HEK293 (cell line): ENCODE measurements around the gene CASP10.

Experiments
- MYNN ChIP-seq: fragments of 450-650 bp; formaldehyde crosslinking; IDR thresholded peaks from 2 replicates; pipeline ENCODE4 v1.5.1; 2016; ENCODE audit warnings: missing biosample characterization, missing genetic modification characterization, borderline replicate concordance
- REPIN1 ChIP-seq: fragments of 450-650 bp; formaldehyde crosslinking; IDR thresholded peaks from 2 replicates; pipeline ENCODE4 v1.5.1; 2017; ENCODE audit warnings: missing biosample characterization, missing genetic modification characterization, low read depth
- SETDB1 ChIP-seq: IDR thresholded peaks from one replicate; pipeline ENCODE4 v1.6.1; 2017; ENCODE audit warnings: mild to moderate bottlenecking, low read length, moderate library complexity, mixed read lengths; ENCODE audit not compliant: insufficient read length
- SP7 ChIP-seq: fragments of 450-650 bp; formaldehyde crosslinking; IDR thresholded peaks from 2 replicates; pipeline ENCODE4 v1.5.1; 2016; ENCODE audit warnings: missing biosample characterization, missing genetic modification characterization
- ZNF394 ChIP-seq: fragments of 450-650 bp; formaldehyde crosslinking; IDR thresholded peaks from 2 replicates; pipeline ENCODE4 v1.5.1; 2016; ENCODE audit warnings: missing biosample characterization, missing genetic modification characterization, mild to moderate bottlenecking, moderate library complexity, borderline replicate concordance
- ZNF544 ChIP-seq: fragments of 450-650 bp; formaldehyde crosslinking; IDR thresholded peaks from 2 replicates; pipeline ENCODE4 v1.5.0; 2017; ENCODE audit warnings: missing biosample characterization, missing genetic modification characterization
- ZNF610 ChIP-seq: fragments of 450-650 bp; formaldehyde crosslinking; IDR thresholded peaks from 2 replicates; pipeline ENCODE4 v1.5.1; 2016; ENCODE audit warnings: missing biosample characterization, missing genetic modification characterization, borderline replicate concordance
- ZNF747 ChIP-seq: fragments of 450-650 bp; formaldehyde crosslinking; IDR thresholded peaks from 2 replicates; pipeline ENCODE4 v1.5.1; 2016; ENCODE audit warnings: missing biosample characterization, missing genetic modification characterization
- ZNF785 ChIP-seq: fragments of 450-650 bp; formaldehyde crosslinking; IDR thresholded peaks from 2 replicates; pipeline ENCODE4 v1.5.1; 2016; ENCODE audit warnings: missing biosample characterization, missing genetic modification characterization
- TF ChIP-seq, protein P1 (sequence below): fragments of 450-650 bp; formaldehyde crosslinking; IDR thresholded peaks from 2 replicates; pipeline ENCODE4 v1.5.1; 2016; ENCODE audit warnings: missing biosample characterization, missing genetic modification characterization
- TF ChIP-seq, protein P2 (sequence below): fragments of 450-650 bp; formaldehyde crosslinking; IDR thresholded peaks from 2 replicates; pipeline ENCODE4 v1.5.1; 2016; ENCODE audit warnings: missing biosample characterization, missing genetic modification characterization
- TF ChIP-seq, protein P3 (sequence below): fragments of 450-650 bp; formaldehyde crosslinking; IDR thresholded peaks from 2 replicates; pipeline ENCODE4 v1.5.1; 2016; ENCODE audit warnings: missing biosample characterization, missing genetic modification characterization, low read depth
- TF ChIP-seq, protein P4 (sequence below): fragments of 450-650 bp; formaldehyde crosslinking; IDR thresholded peaks from 2 replicates; pipeline ENCODE4 v1.5.1; 2016; ENCODE audit warnings: missing biosample characterization, missing genetic modification characterization
- TF ChIP-seq, protein P5 (sequence below): fragments of 450-650 bp; formaldehyde crosslinking; IDR thresholded peaks from 2 replicates; pipeline ENCODE4 v1.5.1; 2016; ENCODE audit warnings: missing biosample characterization, missing genetic modification characterization, borderline replicate concordance

DNA sequence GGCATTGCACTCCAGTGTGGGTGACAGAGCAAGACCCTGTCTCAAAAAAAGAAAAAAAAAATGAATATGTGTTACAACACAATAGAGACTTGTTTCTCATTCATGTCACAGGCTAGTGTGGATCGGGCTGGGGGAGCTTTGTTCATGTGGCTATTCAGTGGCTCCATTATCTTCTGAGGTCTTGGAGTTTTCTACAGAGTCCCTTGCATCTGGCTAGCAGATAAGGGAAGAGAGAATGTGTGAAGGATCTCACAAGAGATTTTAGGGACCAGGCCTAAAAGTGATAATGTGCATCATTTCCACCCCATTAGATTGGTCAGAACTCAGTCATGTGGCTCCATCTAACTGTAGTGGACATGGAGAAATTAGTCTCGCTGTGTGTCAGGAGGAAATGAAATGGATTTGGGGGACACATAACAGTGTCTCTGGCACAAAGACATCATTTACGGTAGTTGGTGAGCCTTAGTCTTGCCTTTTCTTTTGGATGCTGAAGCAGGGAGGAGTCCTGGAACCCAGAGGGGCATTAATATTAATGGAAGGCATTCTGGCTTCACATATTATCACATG lies 32.4 kb upstream of the CASP10 start:
- TF ChIP-seq ZNF785 (tag by site-specific recombination) (no peak), ZNF610 (no peak), SP7 (tag by site-specific recombination) (no peak), ZNF544 (no peak), MYNN (no peak), ZNF394 (tag by site-specific recombination) (no peak), SETDB1 (no peak), REPIN1 (tag by site-specific recombination) (no peak), ZNF747 (no peak)
- TF ChIP-seq, protein P1, sequence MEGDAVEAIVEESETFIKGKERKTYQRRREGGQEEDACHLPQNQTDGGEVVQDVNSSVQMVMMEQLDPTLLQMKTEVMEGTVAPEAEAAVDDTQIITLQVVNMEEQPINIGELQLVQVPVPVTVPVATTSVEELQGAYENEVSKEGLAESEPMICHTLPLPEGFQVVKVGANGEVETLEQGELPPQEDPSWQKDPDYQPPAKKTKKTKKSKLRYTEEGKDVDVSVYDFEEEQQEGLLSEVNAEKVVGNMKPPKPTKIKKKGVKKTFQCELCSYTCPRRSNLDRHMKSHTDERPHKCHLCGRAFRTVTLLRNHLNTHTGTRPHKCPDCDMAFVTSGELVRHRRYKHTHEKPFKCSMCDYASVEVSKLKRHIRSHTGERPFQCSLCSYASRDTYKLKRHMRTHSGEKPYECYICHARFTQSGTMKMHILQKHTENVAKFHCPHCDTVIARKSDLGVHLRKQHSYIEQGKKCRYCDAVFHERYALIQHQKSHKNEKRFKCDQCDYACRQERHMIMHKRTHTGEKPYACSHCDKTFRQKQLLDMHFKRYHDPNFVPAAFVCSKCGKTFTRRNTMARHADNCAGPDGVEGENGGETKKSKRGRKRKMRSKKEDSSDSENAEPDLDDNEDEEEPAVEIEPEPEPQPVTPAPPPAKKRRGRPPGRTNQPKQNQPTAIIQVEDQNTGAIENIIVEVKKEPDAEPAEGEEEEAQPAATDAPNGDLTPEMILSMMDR: no peak
- TF ChIP-seq, protein P2, sequence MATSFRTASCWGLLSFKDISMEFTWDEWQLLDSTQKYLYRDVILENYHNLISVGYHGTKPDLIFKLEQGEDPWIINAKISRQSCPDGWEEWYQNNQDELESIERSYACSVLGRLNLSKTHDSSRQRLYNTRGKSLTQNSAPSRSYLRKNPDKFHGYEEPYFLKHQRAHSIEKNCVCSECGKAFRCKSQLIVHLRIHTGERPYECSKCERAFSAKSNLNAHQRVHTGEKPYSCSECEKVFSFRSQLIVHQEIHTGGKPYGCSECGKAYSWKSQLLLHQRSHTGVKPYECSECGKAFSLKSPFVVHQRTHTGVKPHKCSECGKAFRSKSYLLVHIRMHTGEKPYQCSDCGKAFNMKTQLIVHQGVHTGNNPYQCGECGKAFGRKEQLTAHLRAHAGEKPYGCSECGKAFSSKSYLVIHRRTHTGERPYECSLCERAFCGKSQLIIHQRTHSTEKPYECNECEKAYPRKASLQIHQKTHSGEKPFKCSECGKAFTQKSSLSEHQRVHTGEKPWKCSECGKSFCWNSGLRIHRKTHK: no peak
- TF ChIP-seq, protein P3, sequence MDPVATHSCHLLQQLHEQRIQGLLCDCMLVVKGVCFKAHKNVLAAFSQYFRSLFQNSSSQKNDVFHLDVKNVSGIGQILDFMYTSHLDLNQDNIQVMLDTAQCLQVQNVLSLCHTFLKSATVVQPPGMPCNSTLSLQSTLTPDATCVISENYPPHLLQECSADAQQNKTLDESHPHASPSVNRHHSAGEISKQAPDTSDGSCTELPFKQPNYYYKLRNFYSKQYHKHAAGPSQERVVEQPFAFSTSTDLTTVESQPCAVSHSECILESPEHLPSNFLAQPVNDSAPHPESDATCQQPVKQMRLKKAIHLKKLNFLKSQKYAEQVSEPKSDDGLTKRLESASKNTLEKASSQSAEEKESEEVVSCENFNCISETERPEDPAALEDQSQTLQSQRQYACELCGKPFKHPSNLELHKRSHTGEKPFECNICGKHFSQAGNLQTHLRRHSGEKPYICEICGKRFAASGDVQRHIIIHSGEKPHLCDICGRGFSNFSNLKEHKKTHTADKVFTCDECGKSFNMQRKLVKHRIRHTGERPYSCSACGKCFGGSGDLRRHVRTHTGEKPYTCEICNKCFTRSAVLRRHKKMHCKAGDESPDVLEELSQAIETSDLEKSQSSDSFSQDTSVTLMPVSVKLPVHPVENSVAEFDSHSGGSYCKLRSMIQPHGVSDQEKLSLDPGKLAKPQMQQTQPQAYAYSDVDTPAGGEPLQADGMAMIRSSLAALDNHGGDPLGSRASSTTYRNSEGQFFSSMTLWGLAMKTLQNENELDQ (tag by site-specific recombination): no peak
- TF ChIP-seq, protein P4, sequence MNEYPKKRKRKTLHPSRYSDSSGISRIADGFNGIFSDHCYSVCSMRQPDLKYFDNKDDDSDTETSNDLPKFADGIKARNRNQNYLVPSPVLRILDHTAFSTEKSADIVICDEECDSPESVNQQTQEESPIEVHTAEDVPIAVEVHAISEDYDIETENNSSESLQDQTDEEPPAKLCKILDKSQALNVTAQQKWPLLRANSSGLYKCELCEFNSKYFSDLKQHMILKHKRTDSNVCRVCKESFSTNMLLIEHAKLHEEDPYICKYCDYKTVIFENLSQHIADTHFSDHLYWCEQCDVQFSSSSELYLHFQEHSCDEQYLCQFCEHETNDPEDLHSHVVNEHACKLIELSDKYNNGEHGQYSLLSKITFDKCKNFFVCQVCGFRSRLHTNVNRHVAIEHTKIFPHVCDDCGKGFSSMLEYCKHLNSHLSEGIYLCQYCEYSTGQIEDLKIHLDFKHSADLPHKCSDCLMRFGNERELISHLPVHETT (tag by site-specific recombination): no peak
- TF ChIP-seq, protein P5, sequence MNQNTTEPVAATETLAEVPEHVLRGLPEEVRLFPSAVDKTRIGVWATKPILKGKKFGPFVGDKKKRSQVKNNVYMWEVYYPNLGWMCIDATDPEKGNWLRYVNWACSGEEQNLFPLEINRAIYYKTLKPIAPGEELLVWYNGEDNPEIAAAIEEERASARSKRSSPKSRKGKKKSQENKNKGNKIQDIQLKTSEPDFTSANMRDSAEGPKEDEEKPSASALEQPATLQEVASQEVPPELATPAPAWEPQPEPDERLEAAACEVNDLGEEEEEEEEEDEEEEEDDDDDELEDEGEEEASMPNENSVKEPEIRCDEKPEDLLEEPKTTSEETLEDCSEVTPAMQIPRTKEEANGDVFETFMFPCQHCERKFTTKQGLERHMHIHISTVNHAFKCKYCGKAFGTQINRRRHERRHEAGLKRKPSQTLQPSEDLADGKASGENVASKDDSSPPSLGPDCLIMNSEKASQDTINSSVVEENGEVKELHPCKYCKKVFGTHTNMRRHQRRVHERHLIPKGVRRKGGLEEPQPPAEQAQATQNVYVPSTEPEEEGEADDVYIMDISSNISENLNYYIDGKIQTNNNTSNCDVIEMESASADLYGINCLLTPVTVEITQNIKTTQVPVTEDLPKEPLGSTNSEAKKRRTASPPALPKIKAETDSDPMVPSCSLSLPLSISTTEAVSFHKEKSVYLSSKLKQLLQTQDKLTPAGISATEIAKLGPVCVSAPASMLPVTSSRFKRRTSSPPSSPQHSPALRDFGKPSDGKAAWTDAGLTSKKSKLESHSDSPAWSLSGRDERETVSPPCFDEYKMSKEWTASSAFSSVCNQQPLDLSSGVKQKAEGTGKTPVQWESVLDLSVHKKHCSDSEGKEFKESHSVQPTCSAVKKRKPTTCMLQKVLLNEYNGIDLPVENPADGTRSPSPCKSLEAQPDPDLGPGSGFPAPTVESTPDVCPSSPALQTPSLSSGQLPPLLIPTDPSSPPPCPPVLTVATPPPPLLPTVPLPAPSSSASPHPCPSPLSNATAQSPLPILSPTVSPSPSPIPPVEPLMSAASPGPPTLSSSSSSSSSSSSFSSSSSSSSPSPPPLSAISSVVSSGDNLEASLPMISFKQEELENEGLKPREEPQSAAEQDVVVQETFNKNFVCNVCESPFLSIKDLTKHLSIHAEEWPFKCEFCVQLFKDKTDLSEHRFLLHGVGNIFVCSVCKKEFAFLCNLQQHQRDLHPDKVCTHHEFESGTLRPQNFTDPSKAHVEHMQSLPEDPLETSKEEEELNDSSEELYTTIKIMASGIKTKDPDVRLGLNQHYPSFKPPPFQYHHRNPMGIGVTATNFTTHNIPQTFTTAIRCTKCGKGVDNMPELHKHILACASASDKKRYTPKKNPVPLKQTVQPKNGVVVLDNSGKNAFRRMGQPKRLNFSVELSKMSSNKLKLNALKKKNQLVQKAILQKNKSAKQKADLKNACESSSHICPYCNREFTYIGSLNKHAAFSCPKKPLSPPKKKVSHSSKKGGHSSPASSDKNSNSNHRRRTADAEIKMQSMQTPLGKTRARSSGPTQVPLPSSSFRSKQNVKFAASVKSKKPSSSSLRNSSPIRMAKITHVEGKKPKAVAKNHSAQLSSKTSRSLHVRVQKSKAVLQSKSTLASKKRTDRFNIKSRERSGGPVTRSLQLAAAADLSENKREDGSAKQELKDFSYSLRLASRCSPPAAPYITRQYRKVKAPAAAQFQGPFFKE (tag by site-specific recombination): no peak
